Large intestine (tissue), 3 donors: ENCODE measurements around the gene MYADM. TPM values are rescaled to one million over a fixed set of nuclear protein-coding genes. Genes with fewer than 3 reads are reported as not detected.

Experiments
- DNase-seq, 2 donors: peaks; one replicate each; pipeline versions ENCODE4 v3.0.0 to v3.0.0-alpha.2; 2013
- H3K27ac ChIP-seq: one replicate; pipeline ENCODE4 v1.5.1; 2013; ENCODE audit warnings: low read length
- H3K27me3 ChIP-seq: 2 replicates; pipeline ENCODE4 v1.6.1; 2013; ENCODE audit warnings: low read length; ENCODE audit not compliant: control insufficient read depth, insufficient read depth
- H3K36me3 ChIP-seq: 2 replicates; pipeline ENCODE4 v1.6.1; 2013; ENCODE audit warnings: low read length; ENCODE audit not compliant: control insufficient read depth, insufficient read depth
- H3K4me1 ChIP-seq: one replicate; pipeline ENCODE4 v1.6.1; 2013; ENCODE audit warnings: low read length; ENCODE audit not compliant: control insufficient read depth, insufficient read depth
- H3K4me3 ChIP-seq: one replicate; pipeline ENCODE4 v1.5.1; 2013; ENCODE audit warnings: low read length
- H3K9me3 ChIP-seq: one replicate; pipeline ENCODE4 v1.6.1; 2013; ENCODE audit warnings: mild to moderate bottlenecking, low read depth, low read length, moderate library complexity; ENCODE audit not compliant: control insufficient read depth
- WGBS: methylation state at CpG from one replicate; pipeline ENCODE4 v1.1.5; 2013; ENCODE audit warnings: low lambda C conversion rate; ENCODE audit not compliant: insufficient coverage; 5-methylcytosine and 5-hydroxymethylcytosine counted together
- polyA plus RNA-seq: library from polyadenylated mRNA; unstranded; fragments of 120-200 nt; gene quantifications from one replicate; pipeline ENCODE4 v1.2.1, GENCODE V29; 2013

The MYADM gene
- polyA plus RNA-seq, 1 donor, result 87.7 TPM

DNA sequence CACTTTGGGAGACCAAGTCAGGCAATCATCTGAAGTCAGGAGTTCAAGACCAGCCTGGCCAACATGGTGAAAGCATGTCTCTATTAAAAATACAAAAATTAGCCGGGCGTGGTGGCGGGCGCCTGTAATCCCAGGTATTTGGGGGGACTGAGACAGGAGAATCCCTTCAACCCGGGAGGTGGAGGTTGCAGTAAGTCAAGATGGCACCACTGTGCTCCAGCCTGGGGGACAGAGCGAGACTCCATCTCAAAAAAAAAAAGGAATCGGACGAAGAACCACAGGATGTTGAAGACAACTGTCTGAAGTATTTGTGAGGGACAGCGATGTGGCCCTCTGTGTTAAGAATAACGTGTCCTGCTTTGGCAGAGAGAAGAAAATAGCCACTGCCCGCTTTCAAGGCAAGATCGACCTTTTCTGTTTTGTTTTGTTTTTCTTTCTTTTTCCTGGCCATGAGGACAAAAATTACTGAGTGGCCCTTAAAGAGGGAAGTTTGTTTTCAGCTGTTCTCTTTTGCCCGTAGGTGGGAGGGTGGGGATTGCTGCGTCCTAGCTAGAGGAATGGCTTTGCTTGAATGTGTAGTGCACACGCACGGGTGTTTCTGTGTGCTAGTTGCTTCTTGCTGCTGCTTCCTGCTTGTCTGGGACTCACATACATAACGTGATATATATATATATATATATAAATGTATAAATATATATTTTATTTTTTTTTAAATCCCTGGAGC is 8.1 kb downstream of the MYADM start:
- DNase-seq, result no peak
- no peak overlapping the region for H3K4me3 ChIP-seq
- H3K36me3 ChIP-seq, result peaks cover 20% of the 10 kb centered on the region
- H3K9me3 ChIP-seq, result no peaks in the 10 kb centered on the region
- no peak overlapping the region for H3K27ac ChIP-seq
- H3K4me1 ChIP-seq, result peaks cover 6% of the 10 kb centered on the region
- WGBS, result no CpG with 5 or more reads among the region's 17 CpGs
- peaks cover 12% of the 10 kb centered on the region for H3K27me3 ChIP-seq

DNA sequence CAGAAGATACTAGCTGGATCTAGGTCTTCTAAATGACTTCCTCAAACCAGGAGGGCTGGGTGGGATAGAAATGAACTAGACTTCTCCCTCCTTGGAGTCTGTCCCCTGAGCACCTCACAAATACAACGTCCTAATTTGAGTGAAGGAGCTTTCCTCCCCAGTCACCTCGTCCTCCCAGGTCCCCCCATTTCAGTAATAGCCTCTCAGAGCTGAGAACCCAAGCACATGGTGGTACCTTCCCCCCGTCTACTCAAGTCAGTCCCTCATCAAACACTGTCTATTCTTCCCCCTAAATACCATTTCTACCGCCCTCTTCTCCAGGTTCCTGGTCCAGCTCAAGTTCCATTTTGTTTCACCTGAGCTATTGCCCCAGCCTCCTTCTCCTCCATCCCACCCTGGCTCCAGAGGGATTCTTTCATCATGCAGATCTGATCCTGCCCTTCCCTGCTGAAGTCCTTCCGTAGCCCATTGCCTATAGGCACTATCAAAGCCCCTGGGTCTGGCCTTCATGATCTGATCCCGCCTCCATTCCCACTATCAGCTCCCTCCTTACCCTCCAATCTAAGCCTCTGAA is 9.1 kb downstream of the MYADM start:
- Histone ChIP-seq H3K27ac (no peak overlapping the region), H3K27me3 (peaks cover 22% of the 10 kb centered on the region), H3K36me3 (peaks cover 20% of the 10 kb centered on the region), H3K4me1 (peaks cover 11% of the 10 kb centered on the region), H3K4me3 (no peak overlapping the region), H3K9me3 (no peaks in the 10 kb centered on the region)
- DNase-seq, result no peak
- no CpG with 5 or more reads among the region's 6 CpGs for WGBS

DNA sequence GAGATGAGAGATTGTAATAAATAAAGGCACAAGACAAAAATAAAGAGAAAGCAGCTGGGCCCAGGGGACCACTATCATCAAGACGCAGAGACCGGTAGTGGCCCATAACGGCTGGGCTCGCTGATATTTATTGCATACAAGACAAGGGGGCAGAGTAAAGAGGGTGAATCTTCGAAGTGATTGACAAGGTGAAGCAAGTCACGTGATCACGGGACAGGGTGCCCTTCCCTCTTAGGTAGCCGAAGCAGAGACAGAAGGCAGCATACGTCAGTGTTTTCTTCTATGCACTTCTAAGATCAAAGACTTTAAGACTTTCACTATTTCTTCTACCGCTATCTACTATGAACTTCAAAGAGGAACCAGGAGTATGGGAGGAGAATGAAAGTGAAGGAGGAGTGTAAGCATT is 9.7 kb downstream of the MYADM start:
- H3K27ac ChIP-seq, result no peak overlapping the region
- peaks cover 20% of the 10 kb centered on the region for H3K36me3 ChIP-seq
- peaks cover 14% of the 10 kb centered on the region for H3K4me1 ChIP-seq
- DNase-seq, result no peak
- peaks cover 28% of the 10 kb centered on the region for H3K27me3 ChIP-seq
- 90% methylated on average over 2 of the region's 10 CpGs for WGBS
- H3K9me3 ChIP-seq, result no peaks in the 10 kb centered on the region
- no peak overlapping the region for H3K4me3 ChIP-seq

DNA sequence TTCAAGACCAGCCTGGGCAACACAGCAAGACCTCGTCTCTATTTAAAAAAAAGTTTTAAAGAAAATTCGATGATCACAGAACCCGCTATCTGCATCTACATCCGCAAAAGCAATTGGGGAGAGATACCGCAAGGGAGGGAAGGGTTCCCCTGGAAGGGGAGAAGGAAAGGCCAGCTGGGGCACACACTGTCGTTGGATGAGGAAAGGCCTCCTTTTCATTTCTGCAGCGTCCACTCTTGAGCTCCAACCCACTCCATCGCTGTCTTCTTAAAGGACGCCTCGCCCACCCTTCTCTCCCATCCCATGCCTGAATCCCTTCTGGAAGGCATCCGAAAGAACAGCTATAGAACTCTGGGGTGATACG is 11.1 kb downstream of the MYADM start:
- H3K4me1 ChIP-seq, result peaks cover 14% of the 10 kb centered on the region

DNA sequence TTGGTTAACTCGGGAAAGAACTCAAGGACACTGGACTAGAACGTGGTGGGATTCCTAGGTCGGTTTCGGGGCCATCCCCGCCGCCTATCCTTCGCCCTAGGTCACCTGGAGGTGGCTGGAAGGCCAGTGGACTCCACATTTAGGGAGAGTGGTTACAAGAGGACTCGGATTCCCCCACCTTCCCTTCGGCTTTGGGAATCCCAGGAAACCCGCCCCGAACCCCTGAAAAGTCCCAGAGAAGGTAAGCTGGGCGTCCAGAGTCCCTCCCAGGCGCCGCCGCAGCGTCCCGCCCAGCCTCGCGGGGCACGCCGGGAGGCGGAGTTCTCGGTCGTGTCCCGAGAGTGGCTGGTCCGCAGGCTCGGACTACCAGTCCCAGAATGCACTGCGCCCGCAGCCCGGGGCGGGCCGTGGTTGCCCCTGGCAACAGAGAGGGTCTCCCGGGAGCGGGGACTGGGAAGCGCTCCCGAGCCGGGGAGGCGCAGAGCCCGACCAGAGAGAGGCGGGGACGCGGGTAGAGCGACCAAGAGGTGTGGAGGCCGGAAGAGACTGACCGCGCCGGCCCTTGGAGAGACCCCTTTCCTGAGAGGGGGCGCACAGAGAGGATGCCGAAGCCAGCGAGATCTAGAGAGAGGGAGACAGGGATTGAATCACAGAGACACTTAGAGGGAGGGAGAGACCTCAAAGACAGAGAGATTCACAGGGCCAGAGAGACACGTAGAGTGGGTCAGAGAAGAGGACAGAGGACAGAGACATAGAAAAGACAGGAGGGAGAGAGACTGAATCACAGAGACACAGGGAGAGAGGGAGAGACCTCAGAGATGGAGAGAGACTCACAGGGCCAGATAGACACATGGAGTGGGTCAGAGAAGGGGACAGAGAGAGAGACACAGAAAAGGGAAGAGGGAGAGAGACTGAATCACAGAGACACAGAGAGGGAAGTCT is 11.7 kb downstream of the MYADM start:
- H3K4me3 ChIP-seq, result peak overlapping the region; percentile 43
- peaks cover 14% of the 10 kb centered on the region for H3K4me1 ChIP-seq
- peak; percentile 88 to 89 for DNase-seq
- H3K9me3 ChIP-seq, result no peaks in the 10 kb centered on the region
- WGBS, result 0% methylated on average over 3 of the region's 51 CpGs
- peaks cover 4% of the 10 kb centered on the region for H3K36me3 ChIP-seq
- no peak overlapping the region for H3K27ac ChIP-seq
- peaks cover 48% of the 10 kb centered on the region for H3K27me3 ChIP-seq

More for the DNA sequence above, 11.1 kb downstream of the MYADM start:
- Histone ChIP-seq H3K9me3 (no peaks in the 10 kb centered on the region), H3K27me3 (peaks cover 41% of the 10 kb centered on the region), H3K27ac (no peak overlapping the region), H3K36me3 (peaks cover 11% of the 10 kb centered on the region), H3K4me3 (peak overlapping the region; percentile 43)
- DNase-seq, result no peak
- WGBS, result 42% methylated on average over 2 of the region's 12 CpGs

DNA sequence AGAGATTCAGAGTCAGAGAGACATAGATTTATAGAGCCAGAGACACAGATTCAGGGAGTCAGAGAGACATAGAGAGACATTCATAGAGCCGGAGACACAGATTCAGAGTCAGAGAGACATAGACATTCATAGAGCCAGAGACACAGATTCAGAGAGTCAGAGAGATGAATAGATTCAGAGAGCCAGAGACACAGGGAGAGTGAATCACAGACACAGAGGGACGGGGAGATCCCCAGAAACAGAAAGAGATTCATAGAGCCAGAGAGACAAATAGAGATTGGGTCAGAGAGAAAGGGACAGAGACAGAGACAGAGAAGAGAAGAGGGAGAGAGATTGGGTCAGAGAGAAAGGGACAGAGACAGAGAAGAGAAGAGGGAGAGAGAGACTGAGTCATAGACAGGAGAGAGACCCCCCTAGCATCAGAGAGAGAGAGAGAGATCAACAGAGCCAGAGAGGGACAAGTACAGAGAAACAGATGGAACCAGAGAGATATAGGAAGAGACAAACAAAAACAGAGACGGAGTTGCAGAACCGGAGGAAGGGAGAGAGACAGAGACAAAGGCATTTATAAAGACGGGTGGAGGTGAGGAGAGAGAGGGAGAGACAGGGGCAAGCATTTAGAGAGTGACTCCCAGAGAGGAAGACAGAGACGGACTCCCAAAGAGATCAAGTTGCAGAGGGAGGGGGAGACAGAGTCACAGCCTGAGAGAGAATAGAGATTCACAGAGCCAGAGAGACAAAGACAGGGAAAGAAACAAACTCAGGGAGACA is 13.2 kb downstream of the MYADM start:
- H3K36me3 ChIP-seq, result no peaks in the 10 kb centered on the region
- H3K4me3 ChIP-seq, result no peak overlapping the region
- H3K27ac ChIP-seq, result no peak overlapping the region
- WGBS, result 39% methylated on average over 4 of the region's 6 CpGs
- H3K27me3 ChIP-seq, result peaks cover 57% of the 10 kb centered on the region
- H3K4me1 ChIP-seq, result peaks cover 12% of the 10 kb centered on the region
- H3K9me3 ChIP-seq, result no peaks in the 10 kb centered on the region
- no peak for DNase-seq

DNA sequence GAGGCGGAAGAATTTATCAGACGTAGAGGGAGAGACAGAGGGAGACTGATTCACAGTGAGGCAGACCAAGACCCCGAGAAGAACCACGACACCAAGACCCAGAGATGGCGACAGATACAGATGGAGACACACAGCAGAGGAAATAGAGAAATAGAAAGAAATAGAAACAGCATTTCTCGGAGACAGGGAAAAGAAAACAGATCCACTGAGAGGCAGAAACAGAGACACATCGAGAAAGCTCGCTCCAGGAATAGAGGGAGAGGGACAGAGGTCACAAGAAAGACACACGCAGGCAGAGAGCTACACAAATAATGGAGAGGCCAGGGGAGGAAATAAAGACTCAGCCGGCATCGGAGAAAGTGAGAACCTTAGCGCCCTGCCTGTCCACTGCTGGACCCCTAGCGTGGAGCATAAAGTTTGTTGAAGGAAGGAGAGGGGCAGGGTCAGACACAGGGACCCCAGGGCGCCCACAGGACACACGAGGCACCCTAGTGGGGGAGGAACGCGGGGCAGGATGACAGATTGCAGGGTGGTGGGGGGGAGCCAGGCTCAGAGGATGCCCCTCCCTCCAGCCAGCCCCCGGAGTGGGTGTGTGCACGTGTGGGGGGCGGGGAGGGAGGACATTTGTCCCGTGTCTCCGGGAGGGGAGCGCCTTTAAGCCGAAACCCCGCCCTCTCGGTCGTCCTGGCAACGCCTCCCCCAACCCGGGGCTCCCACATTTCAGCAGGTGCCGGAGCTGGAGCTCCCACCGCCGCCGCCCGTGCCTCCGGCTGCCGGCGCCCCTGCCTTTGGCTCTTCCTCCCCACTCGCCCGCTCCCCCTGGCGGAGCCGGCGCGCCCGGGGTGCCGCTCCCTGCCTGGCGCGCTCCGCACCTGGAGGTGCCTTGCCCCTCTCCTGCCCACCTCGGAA is 14.1 kb downstream of the MYADM start, which contains the start of gene PRKCG:
TSS of gene PRKCG (plus strand) at position 716 of the 909 bp plus-strand sequence. CDS start 298 bp downstream, outside the sequence.
- Histone ChIP-seq H3K27ac (no peak within 1 kb of the TSS), H3K4me1 (peaks cover 12% of the 10 kb centered on the region), H3K27me3 (peaks cover 61% of the 10 kb centered on the region), H3K9me3 (no peaks in the 10 kb centered on the region), H3K4me3 (peak within 1 kb of the TSS; percentile 24), H3K36me3 (no peaks in the 10 kb centered on the region)
- peak in 1 of 2 donors; percentile 64 for DNase-seq
- WGBS, result no CpG with 5 or more reads among the region's 49 CpGs

DNA sequence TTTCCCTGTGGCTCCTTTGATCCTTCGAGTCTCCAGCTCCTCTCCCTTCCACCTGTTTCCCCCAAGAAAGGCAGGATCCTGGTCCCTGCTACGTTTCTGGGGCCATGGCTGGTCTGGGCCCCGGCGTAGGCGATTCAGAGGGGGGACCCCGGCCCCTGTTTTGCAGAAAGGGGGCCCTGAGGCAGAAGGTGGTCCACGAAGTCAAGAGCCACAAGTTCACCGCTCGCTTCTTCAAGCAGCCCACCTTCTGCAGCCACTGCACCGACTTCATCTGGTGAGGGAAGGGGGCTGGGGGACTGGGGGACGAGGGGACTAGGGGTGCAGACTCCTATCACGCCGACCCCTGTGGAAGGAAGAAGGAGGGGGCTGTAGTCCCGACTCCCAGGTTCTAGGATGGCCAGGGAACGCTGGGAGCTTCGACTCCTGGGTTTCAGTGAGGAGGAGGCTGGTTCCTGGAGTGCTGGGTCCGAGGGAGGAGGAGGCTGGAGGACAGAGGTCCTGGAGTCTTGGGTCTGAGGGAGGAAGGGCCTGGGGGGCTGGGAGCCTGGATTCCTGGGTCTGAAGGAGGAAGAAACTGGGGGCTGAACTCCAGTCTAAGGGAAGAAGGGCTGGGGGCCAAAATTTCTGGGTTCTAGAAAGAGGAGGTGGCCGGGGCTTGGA is 14.8 kb downstream of the MYADM start:
- Histone ChIP-seq H3K4me1 (peaks cover 12% of the 10 kb centered on the region), H3K36me3 (no peaks in the 10 kb centered on the region), H3K4me3 (no peak overlapping the region), H3K27ac (no peak overlapping the region), H3K9me3 (no peaks in the 10 kb centered on the region), H3K27me3 (peaks cover 61% of the 10 kb centered on the region)
- no CpG with 5 or more reads among the region's 18 CpGs for whole genome bisulfite sequencing
- DNase-seq, result no peak

DNA sequence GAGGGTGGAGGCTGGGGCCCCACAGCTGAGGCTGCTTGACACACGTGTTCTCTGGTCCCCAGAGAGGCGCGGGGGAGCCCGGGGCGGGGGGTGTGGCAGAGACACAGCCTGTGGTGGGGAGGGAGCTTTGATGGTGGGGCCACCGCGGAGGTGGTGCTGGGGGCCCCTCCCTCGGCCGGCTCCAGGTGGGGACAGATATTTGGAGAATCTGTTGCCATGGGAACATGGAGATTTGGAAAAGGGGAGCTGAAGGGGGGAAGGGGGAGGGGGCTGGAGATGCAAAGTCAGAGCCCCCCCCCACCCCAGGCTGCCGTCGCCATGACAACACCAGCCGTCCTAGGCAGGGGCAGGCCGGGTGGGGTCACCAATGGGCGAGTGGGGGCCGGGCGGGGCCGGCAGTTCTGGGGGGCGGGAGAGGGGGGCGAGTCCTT is 15.6 kb downstream of the MYADM start:
- peaks cover 12% of the 10 kb centered on the region for H3K4me1 ChIP-seq
- no peak for DNase-seq
- peaks cover 61% of the 10 kb centered on the region for H3K27me3 ChIP-seq
- no peak overlapping the region for H3K27ac ChIP-seq
- no peaks in the 10 kb centered on the region for H3K9me3 ChIP-seq
- H3K4me3 ChIP-seq, result no peak overlapping the region
- H3K36me3 ChIP-seq, result no peaks in the 10 kb centered on the region
- WGBS, result no CpG with 5 or more reads among the region's 19 CpGs
